HepG2 (cell line): ENCODE results near the gene EXOC3. TPM values are rescaled to one million over a fixed set of nuclear protein-coding genes. Genes with fewer than 3 reads are reported as not detected.

Source experiments
- ATAC-seq: fragments of 200-7000 bp; cut with Tn5 transposase; 3 replicates; pipeline ENCODE4 v1.9.1; 2020; ENCODE audit warnings: mild to moderate bottlenecking, moderate library complexity
- BruUV-seq: library from RNA; stranded (reverse); fragments of 400-500 nt; replicated peaks from 2 replicates; lab custom pipeline; 2021; lab: Mats Ljungman, UMichigan
- CTCF ChIA-PET: fragments of 300-600 bp; formaldehyde crosslinking; extraction: SDS; loops from one replicate; lab custom pipeline; 2021; ENCODE audit warnings: low total read pairs, inconsistent platforms, low intra/inter-chr PET ratio; lab: Yijun Ruan, JAX
- POLR2A ChIA-PET: fragments of 350-600 bp; sonication (Branson Sonifier 250); formaldehyde crosslinking; loops from one replicate; lab custom pipeline; 2020; ENCODE audit warnings: antibody characterized with exemption, inconsistent platforms; lab: Yijun Ruan, JAX
- DNase-seq: peaks from one replicate; pipeline ENCODE4 v3.0.0-alpha.2; 2015; ENCODE audit warnings: low spot score
- FAIRE-seq: peaks from 3 replicates; lab custom pipeline; 2011; peaks lifted over from hg19 to GRCh38; lab: Jason Lieb, UNC
- H2AFZ ChIP-seq: one replicate; pipeline ENCODE4 v1.6.1; 2011; ENCODE audit warnings: low read length, inconsistent platforms
- H3K27ac ChIP-seq: fragments of 300-600 bp; 3 replicates; pipeline ENCODE4 v1.8.0; 2011; ENCODE audit warnings: mixed run types, mild to moderate bottlenecking, mixed read lengths, low read length, inconsistent platforms; ENCODE audit not compliant: insufficient read depth; ENCODE audit errors: extremely low read length
- H3K27me3 ChIP-seq, 2 experiments: fragments of 200-600 bp in 1 of 2; 2 replicates in 1 of 2; 3 replicates in 1 of 2; pipeline versions ENCODE4 v1.6.0 to v1.8.0; 2011; ENCODE audit warnings: low read length in 2 of 2, mild to moderate bottlenecking in 2 of 2, moderate library complexity in 2 of 2, inconsistent platforms in 1 of 2; ENCODE audit not compliant: insufficient read depth in 2 of 2, control insufficient read depth in 1 of 2
- H3K36me3 ChIP-seq, 2 experiments: fragments of 200-600 bp in 1 of 2; replicated peaks in 1 of 2; 2 replicates in 1 of 2; 3 replicates in 1 of 2; pipeline versions ENCODE4 v1.5.1 to v1.8.0; 2011; ENCODE audit warnings: low read length in 2 of 2, inconsistent platforms in 1 of 2; ENCODE audit not compliant: insufficient read depth in 2 of 2, control insufficient read depth in 1 of 2
- H3K4me1 ChIP-seq: 2 replicates; pipeline ENCODE4 v1.5.1; 2012; ENCODE audit warnings: low read length, inconsistent platforms; ENCODE audit not compliant: insufficient read depth
- H3K4me2 ChIP-seq: 2 replicates; pipeline ENCODE4 v1.6.0; 2011; ENCODE audit warnings: low read depth, low read length, inconsistent platforms
- H3K4me3 ChIP-seq, 3 experiments: fragments of 200-600 bp in 1 of 3; sonication (generic), shearing (Covaris generic) in 1 of 3; replicated peaks in 1 of 3; 2 replicates each; pipeline ENCODE4 v1.5.1; 2011 to 2016; ENCODE audit warnings: low read length in 3 of 3, inconsistent platforms in 2 of 3, low read depth in 2 of 3, mild to moderate bottlenecking in 2 of 3, control low read depth in 1 of 3, mixed read lengths in 1 of 3; ENCODE audit not compliant: insufficient read depth in 1 of 3
- H3K79me2 ChIP-seq: one replicate; pipeline ENCODE4 v1.6.1; 2011; ENCODE audit warnings: low read length, inconsistent platforms; ENCODE audit not compliant: insufficient read depth
- H3K9ac ChIP-seq: 2 replicates; pipeline ENCODE4 v1.6.0; 2011; ENCODE audit warnings: mild to moderate bottlenecking, low read depth, low read length, inconsistent platforms; ENCODE audit not compliant: insufficient read depth
- H3K9me3 ChIP-seq: 2 replicates; pipeline ENCODE4 v1.5.1; 2012; ENCODE audit warnings: mild to moderate bottlenecking, low read length
- H4K20me1 ChIP-seq: 2 replicates; pipeline ENCODE4 v1.6.0; 2011; ENCODE audit warnings: inconsistent platforms, mild to moderate bottlenecking, low read length, moderate library complexity; ENCODE audit not compliant: insufficient read depth
- AKAP8 ChIP-seq: sonication (generic); formaldehyde crosslinking; IDR thresholded peaks from 2 replicates; pipeline ENCODE4 v1.5.1; 2020; ENCODE audit warnings: mild to moderate bottlenecking, missing genetic modification reagents
- EZH2 ChIP-seq: conservative IDR thresholded peaks from 2 replicates; pipeline ENCODE4 v1.6.1; 2012; ENCODE audit warnings: mild to moderate bottlenecking, low read depth, low read length, moderate library complexity
- GLMP ChIP-seq: sonication (generic); formaldehyde crosslinking; IDR thresholded peaks from 2 replicates; pipeline ENCODE4 v1.9.0; 2021; ENCODE audit warnings: missing genetic modification reagents, mild to moderate bottlenecking, borderline replicate concordance
- KAT7 ChIP-seq: IDR thresholded peaks from 2 replicates; pipeline ENCODE4 v1.6.1; 2018; ENCODE audit warnings: borderline replicate concordance, missing compliant biosample characterization
- MED8 ChIP-seq: sonication (generic); formaldehyde crosslinking; IDR thresholded peaks from 2 replicates; pipeline ENCODE4 v1.8.1; 2023; ENCODE audit warnings: mild to moderate bottlenecking, missing genetic modification reagents; ENCODE audit not compliant: insufficient replicate concordance
- SCMH1 ChIP-seq: sonication (generic); formaldehyde crosslinking; IDR thresholded peaks from 2 replicates; pipeline ENCODE4 v1.9.0; 2021; ENCODE audit warnings: missing genetic modification reagents, mild to moderate bottlenecking, borderline replicate concordance
- TAF15 ChIP-seq: fragments of 200-400 bp; formaldehyde crosslinking; IDR thresholded peaks from one replicate; pipeline ENCODE4 v1.6.1; 2018; ENCODE audit warnings: mild to moderate bottlenecking, low read depth, low read length; ENCODE audit not compliant: poor library complexity, severe bottlenecking
- USF2 ChIP-seq, 2 experiments: sonication (generic) in 1 of 2; formaldehyde crosslinking in 1 of 2; IDR thresholded peaks; 2 replicates each; pipeline versions ENCODE4 v1.5.1 to v1.6.1; 2011 to 2020; ENCODE audit warnings: borderline replicate concordance in 1 of 2, low read depth in 1 of 2, low read length in 1 of 2, mild to moderate bottlenecking in 1 of 2, missing genetic modification reagents in 1 of 2, moderate library complexity in 1 of 2
- ZNF569 ChIP-seq: sonication (generic); formaldehyde crosslinking; IDR thresholded peaks from 2 replicates; pipeline ENCODE4 v1.5.0; 2020; ENCODE audit warnings: mild to moderate bottlenecking, missing genetic modification reagents, moderate library complexity, borderline replicate concordance
- WGBS: methylation state at CpG from one replicate; pipeline ENCODE4 v1.1.6; 2017; ENCODE audit warnings: low lambda C conversion rate; 5-methylcytosine and 5-hydroxymethylcytosine counted together
- in situ Hi-C: cut with HindIII; loops from 2 replicates; pipeline ENCODE4 v1.10.0; 2017; ENCODE audit warnings: low pct_unique_long_range_greater_than_20kb; ENCODE audit not compliant: extremely low pct_ligation_motif_present
- intact Hi-C: fragments of 100-400 bp; cut with micrococcal nuclease; formaldehyde crosslinking; loops from one replicate; pipeline ENCODE4 v1.10.0; 2022; ENCODE audit not compliant: unreplicated experiment
- polyA plus RNA-seq, 8 experiments: library from polyadenylated mRNA; depleted of rRNA in 3 of 8; stranded (reverse) in 7 of 8; unstranded in 1 of 8; fragments of >200 nt; fragmentation: Illumina TruSeq in 4 of 8; extraction: Trizol in 4 of 8; gene quantifications; 2 replicates each; pipeline versions ENCODE4 v1.2.1 to v1.2.3, GENCODE V29; 2011 to 2016; ENCODE audit warnings: low read depth in 4 of 8, missing spikeins in 1 of 8, mixed read lengths in 1 of 8; ENCODE audit not compliant: insufficient read depth in 1 of 8
- total RNA-seq, 5 experiments: library from RNA; depleted of rRNA; stranded (reverse); fragments of >200 nt; fragmentation: Illumina TruSeq; extraction: Trizol; gene quantifications; 2 replicates each; pipeline ENCODE4 v1.2.3, GENCODE V29; 2016; ENCODE audit warnings: low read depth in 1 of 5
- TF ChIP-seq, protein P1 (sequence below): sonication (generic); formaldehyde crosslinking; conservative IDR thresholded peaks from 2 replicates; pipeline ENCODE4 v1.4.0; 2020; ENCODE audit warnings: missing genetic modification reagents
- TF ChIP-seq, protein P2 (sequence below): sonication (generic); formaldehyde crosslinking; IDR thresholded peaks from 2 replicates; pipeline ENCODE4 v1.8.0; 2022; ENCODE audit warnings: mild to moderate bottlenecking, missing genetic modification reagents, borderline replicate concordance

EXOC3 gene
- total and polyA plus RNA-seq, 2 of the 13 experiments (the other 11 are each of a cell fraction or from before 2014, with no cell fraction given) = 9.2 to 20.5 TPM

DNA sequence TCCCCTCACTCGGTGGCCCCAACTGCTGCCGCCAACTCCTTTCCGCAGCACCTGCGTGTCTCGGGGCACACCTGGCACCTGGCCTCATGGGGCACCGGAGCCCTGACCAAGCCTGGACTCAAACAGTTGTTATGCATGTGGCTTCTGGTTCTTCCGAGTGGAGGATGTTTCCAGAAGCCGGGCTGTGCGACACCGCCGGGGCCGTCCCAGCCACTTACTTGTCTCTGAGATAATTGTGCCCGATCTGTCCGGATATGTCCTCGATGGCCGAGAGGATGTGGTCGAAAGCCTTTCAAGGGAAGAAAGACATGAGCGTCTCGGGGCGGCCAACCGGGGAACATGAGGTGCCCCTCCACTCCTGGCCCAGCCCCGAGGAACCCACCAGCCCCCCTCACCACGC, 38.4 kb downstream of the EXOC3 start:
- in situ Hi-C loops (no loop called here), intact Hi-C loops (no loop called here)
- Histone ChIP-seq H3K4me3 (no peak overlapping the region), H3K27me3 (peaks cover 20 to 90% of the 10 kb centered on the region in 2 experiments; a peak in 4 of 5 replicates), H3K9ac (no peak overlapping the region), H3K4me2 (no peak overlapping the region), H3K36me3 (no peaks in the 10 kb centered on the region), H2AFZ (no peak overlapping the region), H3K9me3 (no peaks in the 10 kb centered on the region), H3K4me1 (no peaks in the 10 kb centered on the region), H4K20me1 (no peaks in the 10 kb centered on the region), H3K79me2 (no peaks in the 10 kb centered on the region), H3K27ac (no peak overlapping the region)
- CTCF ChIA-PET = no interaction called here
- no peak for DNase-seq
- no peak for FAIRE-seq
- ATAC-seq = no peak
- POLR2A ChIA-PET = no interaction called here
- BruUV-seq = no TSS peak
- WGBS = 49% methylated on average over 12 of the region's 23 CpGs
- TF ChIP-seq MED8 (CRISPR knock-in tag) (no peak), EZH2 (peak; percentile 9; the same call in 1 of the 2 replicates)

- H3K4me2 ChIP-seq = no peak overlapping the region
- intact Hi-C loops = no loop called here
- BruUV-seq = no TSS peak
- CTCF ChIA-PET = no interaction called here
- TF ChIP-seq TAF15 = no peak
- no peak for TF ChIP-seq GLMP (CRISPR knock-in tag)
- TF ChIP-seq AKAP8 (CRISPR knock-in tag) = no peak
- TF ChIP-seq, protein P1, sequence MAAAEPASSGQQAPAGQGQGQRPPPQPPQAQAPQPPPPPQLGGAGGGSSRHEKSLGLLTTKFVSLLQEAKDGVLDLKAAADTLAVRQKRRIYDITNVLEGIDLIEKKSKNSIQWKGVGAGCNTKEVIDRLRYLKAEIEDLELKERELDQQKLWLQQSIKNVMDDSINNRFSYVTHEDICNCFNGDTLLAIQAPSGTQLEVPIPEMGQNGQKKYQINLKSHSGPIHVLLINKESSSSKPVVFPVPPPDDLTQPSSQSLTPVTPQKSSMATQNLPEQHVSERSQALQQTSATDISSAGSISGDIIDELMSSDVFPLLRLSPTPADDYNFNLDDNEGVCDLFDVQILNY = no peak
- no peak for TF ChIP-seq SCMH1 (CRISPR knock-in tag)
- TF ChIP-seq ZNF569 = no peak
- no peak for TF ChIP-seq USF2 (IDR thresholded peaks at IDR 0.05; ENCODE audit: low read depth, low read length)
- TF ChIP-seq USF2 (CRISPR knock-in tag; IDR thresholded peaks at IDR 0.05; ENCODE audit: borderline replicate concordance) = no peak
- TF ChIP-seq, protein P2, sequence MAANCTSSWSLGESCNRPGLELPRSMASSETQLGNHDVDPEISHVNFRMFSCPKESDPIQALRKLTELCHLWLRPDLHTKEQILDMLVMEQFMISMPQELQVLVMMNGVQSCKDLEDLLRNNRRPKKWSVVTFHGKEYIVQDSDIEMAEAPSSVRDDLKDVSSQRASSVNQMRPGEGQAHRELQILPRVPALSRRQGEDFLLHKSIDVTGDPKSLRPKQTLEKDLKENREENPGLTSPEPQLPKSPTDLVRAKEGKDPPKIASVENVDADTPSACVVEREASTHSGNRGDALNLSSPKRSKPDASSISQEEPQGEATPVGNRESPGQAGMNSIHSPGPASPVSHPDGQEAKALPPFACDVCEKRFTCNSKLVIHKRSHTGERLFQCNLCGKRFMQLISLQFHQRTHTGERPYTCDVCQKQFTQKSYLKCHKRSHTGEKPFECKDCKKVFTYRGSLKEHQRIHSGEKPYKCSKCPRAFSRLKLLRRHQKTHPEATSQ = no peak
- TF ChIP-seq KAT7 (CRISPR knock-in tag) = no peak
- TF ChIP-seq, all 625 proteins: peak for 0
- no peaks in the 10 kb centered on the region for H3K9me3 ChIP-seq
- ATAC-seq = no peak
- no peaks in the 10 kb centered on the region for H3K79me2 ChIP-seq
- no peak overlapping the region for H2AFZ ChIP-seq
- H4K20me1 ChIP-seq = no peaks in the 10 kb centered on the region
- WGBS = 29% methylated on average over 19 of the region's 24 CpGs
- H3K36me3 ChIP-seq = no peaks in the 10 kb centered on the region
- no peak overlapping the region for H3K4me3 ChIP-seq
- H3K27me3 ChIP-seq = peaks cover 20 to 87% of the 10 kb centered on the region in 2 experiments; a peak in 4 of 5 replicates
- H3K4me1 ChIP-seq = no peaks in the 10 kb centered on the region
- FAIRE-seq = no peak
- no peak overlapping the region for H3K9ac ChIP-seq
- in situ Hi-C loops = no loop called here
- POLR2A ChIA-PET = no interaction called here
- H3K27ac ChIP-seq = no peak overlapping the region
- no peak for DNase-seq
Observed at GRCh38 chr5:482021-482420, 39.0 kb downstream of the EXOC3 start.
